Measurements from ENCODE around the gene DNAH11.

DNA sequence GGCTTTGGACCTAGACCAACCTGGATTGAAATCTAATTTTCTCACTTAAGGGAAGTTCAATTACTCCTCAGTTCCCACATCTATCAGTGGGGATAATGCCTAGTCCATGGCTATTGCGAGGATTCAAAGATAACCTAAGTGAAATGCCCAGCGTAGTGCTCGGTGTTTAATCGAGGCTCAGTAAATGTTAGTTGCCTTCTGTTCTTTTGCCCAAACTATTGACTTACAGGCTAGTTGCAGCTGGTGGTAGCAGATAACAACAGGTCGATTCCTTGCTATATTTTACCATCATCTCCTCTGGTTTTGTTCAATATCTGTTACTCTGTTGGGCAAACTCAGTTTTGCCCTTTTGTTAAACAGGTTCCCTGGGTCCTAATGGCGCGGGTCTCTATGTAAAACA is 22.8 kb downstream of the DNAH11 start:
- TF ChIP-seq CREB1 (IDR thresholded peaks at IDR 0.05) (no peak), CREB1 (CRISPR knock-in tag; IDR thresholded peaks at IDR 0.05) (no peak), L3MBTL2 (IDR thresholded peaks at IDR 0.05) (no peak)
- TF ChIP-seq, protein P1, sequence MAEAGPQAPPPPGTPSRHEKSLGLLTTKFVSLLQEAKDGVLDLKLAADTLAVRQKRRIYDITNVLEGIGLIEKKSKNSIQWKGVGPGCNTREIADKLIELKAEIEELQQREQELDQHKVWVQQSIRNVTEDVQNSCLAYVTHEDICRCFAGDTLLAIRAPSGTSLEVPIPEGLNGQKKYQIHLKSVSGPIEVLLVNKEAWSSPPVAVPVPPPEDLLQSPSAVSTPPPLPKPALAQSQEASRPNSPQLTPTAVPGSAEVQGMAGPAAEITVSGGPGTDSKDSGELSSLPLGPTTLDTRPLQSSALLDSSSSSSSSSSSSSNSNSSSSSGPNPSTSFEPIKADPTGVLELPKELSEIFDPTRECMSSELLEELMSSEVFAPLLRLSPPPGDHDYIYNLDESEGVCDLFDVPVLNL (CRISPR knock-in tag; IDR thresholded peaks at IDR 0.05; ENCODE audit: low read depth) = no peak
- TF ChIP-seq, protein P2, sequence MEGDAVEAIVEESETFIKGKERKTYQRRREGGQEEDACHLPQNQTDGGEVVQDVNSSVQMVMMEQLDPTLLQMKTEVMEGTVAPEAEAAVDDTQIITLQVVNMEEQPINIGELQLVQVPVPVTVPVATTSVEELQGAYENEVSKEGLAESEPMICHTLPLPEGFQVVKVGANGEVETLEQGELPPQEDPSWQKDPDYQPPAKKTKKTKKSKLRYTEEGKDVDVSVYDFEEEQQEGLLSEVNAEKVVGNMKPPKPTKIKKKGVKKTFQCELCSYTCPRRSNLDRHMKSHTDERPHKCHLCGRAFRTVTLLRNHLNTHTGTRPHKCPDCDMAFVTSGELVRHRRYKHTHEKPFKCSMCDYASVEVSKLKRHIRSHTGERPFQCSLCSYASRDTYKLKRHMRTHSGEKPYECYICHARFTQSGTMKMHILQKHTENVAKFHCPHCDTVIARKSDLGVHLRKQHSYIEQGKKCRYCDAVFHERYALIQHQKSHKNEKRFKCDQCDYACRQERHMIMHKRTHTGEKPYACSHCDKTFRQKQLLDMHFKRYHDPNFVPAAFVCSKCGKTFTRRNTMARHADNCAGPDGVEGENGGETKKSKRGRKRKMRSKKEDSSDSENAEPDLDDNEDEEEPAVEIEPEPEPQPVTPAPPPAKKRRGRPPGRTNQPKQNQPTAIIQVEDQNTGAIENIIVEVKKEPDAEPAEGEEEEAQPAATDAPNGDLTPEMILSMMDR (IDR thresholded peaks at IDR 0.05 in 2 of 3, conservative IDR thresholded peaks at IDR 0.05 in 1 of 3; ENCODE audit: insufficient read depth in 2 of 3, low read depth in 1 of 3, low read length in 3 of 3) = no peak

Measured in K562 (cell line).